DMS153 treated with DMSO at 0.1 percent for 48 hours (cell line): ENCODE results near the gene COL21A1.

Experiments used
- DNase-seq: peaks from one replicate; lab custom pipeline; 2025; ENCODE audit not compliant: unreplicated experiment; lab: John Stamatoyannopoulos, UW

COL21A1 gene

GRCh38 chr6:56051202-56051598 lies 196.2 kb downstream of the COL21A1 start:
- DNase-seq = no peak

GRCh38 chr6:56050530-56051201 lies 196.7 kb downstream of the COL21A1 start:
- DNase-seq = no peak

- DNase-seq = no peak
Observed at GRCh38 chr6:56048601-56049000, 198.8 kb downstream of the COL21A1 start.

GRCh38 chr6:56047931-56048540 lies 199.3 kb downstream of the COL21A1 start:
- no peak for DNase-seq

GRCh38 chr6:56046576-56046975 lies 200.8 kb downstream of the COL21A1 start:
- DNase-seq = no peak

- DNase-seq = no peak
Observed at GRCh38 chr6:56043761-56044160, 203.6 kb downstream of the COL21A1 start.

GRCh38 chr6:56043076-56043475 lies 204.3 kb downstream of the COL21A1 start:
- no peak for DNase-seq

- DNase-seq = no peak
Observed at GRCh38 chr6:56041591-56041990, 205.8 kb downstream of the COL21A1 start.

GRCh38 chr6:56040889-56041301 lies 206.5 kb downstream of the COL21A1 start:
- DNase-seq = no peak

- DNase-seq = no peak
Observed at GRCh38 chr6:56040223-56040622, 207.2 kb downstream of the COL21A1 start.

GRCh38 chr6:56038764-56039163 lies 208.6 kb downstream of the COL21A1 start:
- DNase-seq = no peak

- DNase-seq = no peak
Observed at GRCh38 chr6:56037601-56038000, 209.8 kb downstream of the COL21A1 start.

GRCh38 chr6:56036916-56037600 lies 210.3 kb downstream of the COL21A1 start:
- no peak for DNase-seq

- DNase-seq = no peak
Observed at GRCh38 chr6:56033401-56033800, 214.0 kb downstream of the COL21A1 start.

GRCh38 chr6:56032715-56033260 lies 214.6 kb downstream of the COL21A1 start:
- no peak for DNase-seq

GRCh38 chr6:56027865-56028264 lies 219.5 kb downstream of the COL21A1 start:
- DNase-seq = no peak

GRCh38 chr6:56026455-56027180 lies 220.8 kb downstream of the COL21A1 start:
- DNase-seq = no peak

GRCh38 chr6:56025795-56026194 lies 221.6 kb downstream of the COL21A1 start:
- DNase-seq = no peak

- DNase-seq = no peak
Observed at GRCh38 chr6:56024931-56025330, 222.4 kb downstream of the COL21A1 start.

- no peak for DNase-seq
Observed at GRCh38 chr6:56023829-56024228, 223.6 kb downstream of the COL21A1 start.

GRCh38 chr6:56022678-56023077 lies 224.7 kb downstream of the COL21A1 start:
- DNase-seq = no peak
